Activated CD8-positive, alpha-beta memory T cell treated with anti-CD3 and anti-CD28 coated beads, Interleukin-2, amount 50 U/mL, for 1 hour (primary cell): ENCODE measurements around the gene HOXD12.

ENCODE experiments used
- DNase-seq: peaks from one replicate; pipeline ENCODE4 v3.0.0-alpha.2; 2020; ENCODE audit errors: extremely low read depth

HOXD12 gene

GRCh38 chr2:176093145-176093897 lies 6.3 kb upstream of the HOXD12 start:
- DNase-seq: no peak

- DNase-seq: no peak
Measured at GRCh38 chr2:176093898-176094249, 5.7 kb upstream of the HOXD12 start.

GRCh38 chr2:176094349-176094748 lies 5.2 kb upstream of the HOXD12 start:
- no peak for DNase-seq

- no peak for DNase-seq
Measured at GRCh38 chr2:176095421-176095820, 4.2 kb upstream of the HOXD12 start.

- no peak for DNase-seq
Measured at GRCh38 chr2:176096243-176096985, 3.2 kb upstream of the HOXD12 start.

GRCh38 chr2:176096986-176097819 lies 2.4 kb upstream of the HOXD12 start:
- DNase-seq: no peak

GRCh38 chr2:176097820-176098365 lies 1.7 kb upstream of the HOXD12 start:
- no peak for DNase-seq

GRCh38 chr2:176098366-176099158 lies 1.0 kb upstream of the HOXD12 start:
- no peak for DNase-seq

GRCh38 chr2:176099159-176099727 lies 352 bp upstream of the HOXD12 start:
- no peak for DNase-seq

GRCh38 chr2:176100547-176101140 lies 1.0 kb downstream of the HOXD12 start:
- DNase-seq: no peak

GRCh38 chr2:176101216-176101830 lies 1.7 kb downstream of the HOXD12 start:
- no peak for DNase-seq

- no peak for DNase-seq
Measured at GRCh38 chr2:176101842-176102241, 2.2 kb downstream of the HOXD12 start.

- DNase-seq: no peak
Measured at GRCh38 chr2:176102309-176102866, 2.8 kb downstream of the HOXD12 start.

GRCh38 chr2:176103194-176103593 lies 3.6 kb downstream of the HOXD12 start:
- DNase-seq: no peak

- DNase-seq: no peak
Measured at GRCh38 chr2:176103742-176104315, 4.2 kb downstream of the HOXD12 start.

- no peak for DNase-seq
Measured at GRCh38 chr2:176104316-176105077, 4.9 kb downstream of the HOXD12 start.

- no peak for DNase-seq
Measured at GRCh38 chr2:176105078-176105729, 5.6 kb downstream of the HOXD12 start.
